Stimulated activated CD8-positive, alpha-beta memory T cell treated with anti-CD3 and anti-CD28 coated beads, Interleukin-7, amount 100 ng/mL, for 48 hours (primary cell): Measurements from ENCODE around the gene MED14.

Experiments
- DNase-seq, 2 donors: peaks; one replicate each; pipeline ENCODE4 v3.0.0-alpha.2; 2020; ENCODE audit warnings: low read depth in 1 of 2; ENCODE audit errors: extremely low read depth in 1 of 2

The MED14 gene

GRCh38 chrX:40671126-40671525 is 64.2 kb downstream of the MED14 start:
- no peak for DNase-seq

GRCh38 chrX:40663880-40664630 is 71.3 kb downstream of the MED14 start:
- no peak for DNase-seq

GRCh38 chrX:40663078-40663740 is 72.1 kb downstream of the MED14 start:
- no peak for DNase-seq

DNA sequence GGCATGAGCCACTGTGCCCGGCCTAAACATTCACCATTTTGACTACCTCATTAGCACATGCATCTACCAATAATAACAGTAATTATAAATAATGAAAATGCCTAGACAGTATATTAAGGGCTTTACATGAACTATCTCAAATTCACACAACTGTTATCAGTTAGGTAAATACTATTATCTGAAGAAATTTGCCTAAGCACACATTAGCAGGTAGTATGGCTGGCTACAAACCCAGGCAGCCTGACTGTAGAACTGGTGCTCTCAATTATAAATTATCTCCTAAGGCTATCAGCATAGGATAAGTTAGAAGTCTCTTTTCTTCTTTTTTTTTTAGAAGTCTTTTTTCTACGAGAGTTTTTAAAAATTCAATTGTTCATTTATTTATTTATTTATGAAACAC is 73.9 kb downstream of the MED14 start:
- no peak for DNase-seq

GRCh38 chrX:40660381-40660780 is 75.0 kb downstream of the MED14 start:
- DNase-seq: no peak

GRCh38 chrX:40653535-40653934 is 81.8 kb downstream of the MED14 start:
- DNase-seq: no peak

DNA sequence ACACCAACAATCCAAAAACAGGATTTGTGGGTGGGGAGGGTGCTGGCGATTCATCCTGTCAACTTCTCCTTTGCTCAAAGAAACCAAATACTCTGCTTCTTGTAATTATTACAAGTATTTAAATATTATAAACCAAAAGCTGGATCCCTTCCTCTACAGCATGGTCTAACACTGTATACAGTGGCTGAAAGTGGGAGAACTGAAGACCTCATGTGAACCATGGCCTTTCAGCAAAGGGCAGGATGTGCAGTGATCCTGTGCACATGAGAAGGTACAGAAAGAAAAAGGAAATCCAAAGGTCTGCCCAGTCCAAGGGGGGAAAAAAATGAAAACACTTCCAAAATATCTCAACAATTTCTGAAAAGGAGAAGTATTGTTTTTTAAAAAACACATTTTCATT is 82.7 kb downstream of the MED14 start:
- no peak for DNase-seq

GRCh38 chrX:40651620-40652223 is 83.6 kb downstream of the MED14 start:
- peak in 1 of 2 donors; percentile 33 for DNase-seq

DNA sequence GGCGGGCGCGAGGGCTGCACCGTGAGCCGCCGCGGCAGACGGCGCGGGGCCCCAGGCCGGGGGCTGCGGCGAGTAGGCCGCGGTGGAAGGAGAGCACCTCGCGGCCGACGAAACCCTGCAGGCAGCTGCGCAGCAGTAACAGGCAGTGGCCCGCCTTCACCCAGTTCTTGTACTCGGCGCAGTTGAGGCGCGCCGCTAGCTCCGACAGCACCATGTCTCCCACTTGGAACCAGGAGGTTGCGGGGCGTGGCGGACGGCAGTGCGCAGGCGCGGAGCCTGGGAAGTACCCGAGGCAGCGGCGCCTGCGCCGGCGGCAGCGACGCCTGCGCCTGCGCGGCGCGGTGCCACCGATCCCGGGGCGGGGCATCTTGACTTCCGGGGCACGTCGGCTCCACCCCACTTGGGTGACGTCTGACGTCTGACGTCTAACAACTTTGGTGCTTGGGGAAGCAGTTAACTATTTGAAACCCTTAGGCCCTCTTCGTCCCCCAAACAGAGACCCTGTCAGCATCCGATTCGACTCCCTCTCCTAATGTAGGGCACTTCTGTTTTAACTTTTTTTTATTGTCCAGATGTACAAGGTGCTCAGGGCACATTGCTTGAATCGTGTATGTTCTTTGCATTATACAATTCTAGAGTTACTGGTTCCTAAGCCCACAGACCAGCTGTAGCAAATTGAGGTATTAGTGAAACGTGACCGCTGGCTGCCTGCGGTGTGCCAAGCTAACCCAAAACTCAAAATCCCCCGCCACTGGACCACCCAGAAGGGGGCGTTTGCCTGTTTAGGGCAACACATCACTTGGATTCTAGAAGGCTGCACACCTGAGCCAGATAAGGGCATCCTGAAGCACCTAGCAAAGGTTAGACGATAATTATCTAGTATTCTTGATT is 87.8 kb downstream of the MED14 start, which contains the start of gene CXorf38:
Gene CXorf38 (minus strand): TSS at position 255 of the 891 bp plus-strand sequence. CDS start 41 bp downstream, at position 214.
- peak; percentile 82 to 95 for DNase-seq

- peak in 1 of 2 donors; percentile 20 for DNase-seq
These were observed 88.6 kb downstream of the MED14 start for GRCh38 chrX:40646489-40647306.

- DNase-seq: no peak
These were observed 90.5 kb downstream of the MED14 start for GRCh38 chrX:40644821-40645358.

GRCh38 chrX:40644176-40644575 is 91.2 kb downstream of the MED14 start:
- no peak for DNase-seq

GRCh38 chrX:40637687-40638086 is 97.7 kb downstream of the MED14 start:
- DNase-seq: no peak

DNA sequence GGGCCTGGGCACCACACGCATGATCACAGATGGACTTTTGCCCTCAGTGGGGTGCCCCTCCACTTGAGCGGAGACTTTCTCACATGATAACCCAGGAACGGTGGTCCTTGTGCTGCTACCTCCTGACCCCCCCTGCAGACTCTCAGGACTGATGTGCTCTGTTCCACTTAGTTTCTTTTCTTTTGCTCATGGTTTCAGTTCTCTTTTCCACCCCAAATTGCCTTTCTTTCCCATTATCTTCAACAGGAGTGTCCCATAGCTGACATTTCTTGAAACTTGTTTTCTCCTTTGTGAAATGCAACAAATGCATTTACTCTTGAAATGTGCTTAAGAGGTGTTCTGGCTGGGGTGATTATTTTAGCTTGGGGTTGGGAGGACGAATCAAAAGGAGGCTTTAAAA is 103.1 kb downstream of the MED14 start:
- no peak for DNase-seq

- no peak for DNase-seq
These were observed 106.8 kb downstream of the MED14 start for GRCh38 chrX:40628506-40628905.

- DNase-seq: no peak
These were observed 110.0 kb downstream of the MED14 start for GRCh38 chrX:40625294-40625693.

DNA sequence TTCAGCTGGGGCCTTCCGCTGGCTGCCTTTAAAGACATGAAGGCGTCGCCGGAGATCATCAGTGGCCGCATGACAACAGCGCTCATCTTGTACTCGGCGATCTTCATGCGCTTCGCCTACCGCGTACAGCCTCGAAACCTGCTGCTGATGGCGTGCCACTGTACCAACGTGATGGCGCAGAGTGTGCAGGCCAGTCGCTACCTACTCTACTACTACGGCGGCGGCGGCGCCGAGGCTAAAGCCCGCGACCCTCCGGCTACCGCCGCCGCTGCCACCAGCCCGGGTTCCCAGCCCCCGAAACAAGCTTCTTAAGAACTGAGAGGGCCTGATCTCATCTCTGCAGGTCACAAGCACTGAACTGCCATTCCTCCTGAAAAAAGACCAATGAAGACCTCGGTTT is 111.7 kb downstream of the MED14 start:
- DNase-seq: no peak

GRCh38 chrX:40623139-40623536 is 112.2 kb downstream of the MED14 start, which contains the start of gene MPC1L:
MPC1L (plus strand) TSS chrX:40623428; CDS start chrX:40623566, 138 bp downstream.
- no peak for DNase-seq

DNA sequence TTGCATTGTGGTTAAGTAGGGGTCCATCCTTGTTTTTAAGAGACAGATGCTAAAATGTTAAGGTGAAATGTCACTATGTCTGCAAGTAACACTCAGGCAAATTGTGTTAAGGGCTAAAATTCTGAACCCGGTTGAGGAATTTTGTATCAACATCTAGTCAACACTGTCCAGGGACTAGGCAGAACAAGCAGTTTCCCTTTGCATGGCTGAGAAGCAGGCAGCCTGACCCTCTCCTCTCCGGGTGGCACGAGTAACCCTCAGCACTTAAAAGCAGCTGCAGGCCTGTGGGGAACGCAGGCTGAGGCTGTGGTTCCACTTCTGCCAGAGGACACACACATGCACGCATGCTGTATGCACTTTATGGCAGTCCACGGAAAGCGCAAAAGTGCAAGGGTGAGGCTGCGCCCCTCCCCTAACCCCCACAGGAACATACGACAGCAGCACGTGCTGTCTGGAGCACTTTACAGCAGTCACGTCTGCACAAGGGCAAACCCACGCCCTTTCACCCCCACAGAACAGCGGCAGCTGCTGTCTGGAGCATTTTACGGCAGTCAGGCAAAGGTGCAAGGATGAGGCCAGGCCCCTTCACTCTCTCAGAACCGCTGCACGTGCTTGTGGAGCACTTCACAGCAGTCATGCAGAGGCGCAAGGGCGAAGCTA is 112.7 kb downstream of the MED14 start:
- DNase-seq: no peak
